HL-60 (cell line): ENCODE data around the gene MAN2A2.
"Not testable (repeated sequence)": the region's sequence is repeated elsewhere in the genome, so short reads cannot be mapped to it uniquely, and the experiment has no call there.

Experiments
- DNase-seq, 2 experiments: peaks; one replicate each; pipeline ENCODE4 v3.0.0-alpha.2; 2010 to 2020; ENCODE audit warnings: low read depth in 1 of 2, low spot score in 1 of 2
- H3K27ac ChIP-seq: fragments of 250-450 bp; sonication (Bioruptor Pico); replicated peaks from 2 replicates; pipeline ENCODE4 v1.5.1; 2020; ENCODE audit warnings: mild to moderate bottlenecking, moderate library complexity
- H3K27me3 ChIP-seq: fragments of 250-450 bp; sonication (Bioruptor Pico); 2 replicates; pipeline ENCODE4 v1.5.1; 2021; ENCODE audit warnings: mild to moderate bottlenecking, moderate library complexity; ENCODE audit not compliant: insufficient read depth, poor library complexity, severe bottlenecking
- H3K4me3 ChIP-seq: replicated peaks from 2 replicates; pipeline ENCODE4 v1.5.1; 2011; ENCODE audit warnings: mild to moderate bottlenecking, control low read depth, low read length; ENCODE audit not compliant: insufficient read depth
- GABPA ChIP-seq: IDR thresholded peaks from 2 replicates; pipeline ENCODE4 v1.6.1; 2012; ENCODE audit warnings: low read depth
- POLR2AphosphoS5 ChIP-seq: IDR thresholded peaks from 2 replicates; pipeline ENCODE4 v1.6.1; 2012; ENCODE audit warnings: low read depth
- SPI1 ChIP-seq: IDR thresholded peaks from 2 replicates; pipeline ENCODE4 v1.6.1; 2012; ENCODE audit warnings: low read depth, mild to moderate bottlenecking, borderline replicate concordance
- TF ChIP-seq, protein P1 (sequence below): IDR thresholded peaks from one replicate; pipeline ENCODE4 v1.5.1; 2011; ENCODE audit warnings: low read length, control low read depth, inconsistent platforms; ENCODE audit not compliant: insufficient read depth
- TF ChIP-seq, protein P2 (sequence below): IDR thresholded peaks from 2 replicates; pipeline ENCODE4 v1.6.1; 2012; ENCODE audit warnings: low read depth; ENCODE audit not compliant: insufficient replicate concordance

Gene MAN2A2

DNA sequence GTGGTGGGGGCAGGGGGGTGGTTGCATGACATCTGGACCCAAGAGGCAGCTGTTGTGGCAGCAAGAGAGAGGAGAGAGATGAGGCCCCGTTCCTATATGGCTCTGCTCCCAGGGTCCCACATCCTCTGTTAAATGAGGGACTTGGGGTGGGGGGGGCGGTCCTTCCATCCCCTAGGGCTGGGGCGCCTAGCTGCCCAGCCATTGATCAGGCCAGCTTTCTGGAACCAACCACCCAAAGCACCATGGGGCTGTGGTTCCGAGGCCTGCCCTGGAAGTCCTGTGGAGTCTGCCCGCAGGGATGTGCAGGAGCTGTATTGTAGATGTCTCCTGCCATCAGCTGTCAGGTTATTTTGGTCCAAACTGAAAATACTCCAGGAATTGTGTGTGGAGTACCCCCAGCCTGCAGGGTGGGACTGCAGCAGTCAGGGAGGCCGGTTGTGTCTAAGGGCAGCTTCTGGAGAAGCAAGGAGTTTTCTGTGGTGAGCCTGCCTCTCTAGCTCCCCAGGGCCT, 29.6 kb upstream of the MAN2A2 start:
- TF ChIP-seq GABPA = no peak
- Histone ChIP-seq H3K4me3 (no peak overlapping the region), H3K27ac (no peak overlapping the region), H3K27me3 (no peaks in the 10 kb centered on the region)
- DNase-seq = no peak

DNA sequence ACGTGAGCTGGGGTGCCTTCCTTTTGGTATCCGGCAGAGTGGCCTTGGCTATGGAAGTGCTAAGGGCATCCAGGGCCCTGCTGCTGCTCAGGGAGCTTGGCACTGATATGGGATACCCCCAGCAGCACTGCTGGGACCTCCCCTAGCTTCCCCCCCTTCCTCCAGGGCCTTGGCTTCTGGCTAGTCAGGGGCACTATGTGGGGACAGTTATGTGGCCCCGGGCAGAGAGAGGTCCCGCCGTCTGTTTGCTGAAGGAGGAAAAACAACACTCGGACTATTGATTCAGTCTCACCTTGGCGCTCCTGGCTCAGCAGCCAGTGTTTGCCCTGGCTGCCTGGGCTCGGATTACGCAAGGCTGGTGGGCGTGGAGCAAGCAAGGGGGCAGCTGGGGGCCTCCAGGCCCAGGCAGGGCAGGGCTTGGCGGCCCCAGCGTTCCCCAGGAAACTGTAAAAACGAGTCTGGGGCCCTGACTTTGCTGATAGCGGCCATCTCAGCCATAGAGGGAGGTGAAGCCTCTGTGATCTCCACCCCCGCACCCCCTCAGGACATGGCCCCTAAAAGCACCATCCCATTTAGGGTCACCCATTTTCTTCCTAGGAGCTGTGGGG, 29.0 kb upstream of the MAN2A2 start:
- DNase-seq = no peak
- TF ChIP-seq POLR2AphosphoS5 (no peak), SPI1 (no peak), GABPA (no peak)
- TF ChIP-seq, protein P1, sequence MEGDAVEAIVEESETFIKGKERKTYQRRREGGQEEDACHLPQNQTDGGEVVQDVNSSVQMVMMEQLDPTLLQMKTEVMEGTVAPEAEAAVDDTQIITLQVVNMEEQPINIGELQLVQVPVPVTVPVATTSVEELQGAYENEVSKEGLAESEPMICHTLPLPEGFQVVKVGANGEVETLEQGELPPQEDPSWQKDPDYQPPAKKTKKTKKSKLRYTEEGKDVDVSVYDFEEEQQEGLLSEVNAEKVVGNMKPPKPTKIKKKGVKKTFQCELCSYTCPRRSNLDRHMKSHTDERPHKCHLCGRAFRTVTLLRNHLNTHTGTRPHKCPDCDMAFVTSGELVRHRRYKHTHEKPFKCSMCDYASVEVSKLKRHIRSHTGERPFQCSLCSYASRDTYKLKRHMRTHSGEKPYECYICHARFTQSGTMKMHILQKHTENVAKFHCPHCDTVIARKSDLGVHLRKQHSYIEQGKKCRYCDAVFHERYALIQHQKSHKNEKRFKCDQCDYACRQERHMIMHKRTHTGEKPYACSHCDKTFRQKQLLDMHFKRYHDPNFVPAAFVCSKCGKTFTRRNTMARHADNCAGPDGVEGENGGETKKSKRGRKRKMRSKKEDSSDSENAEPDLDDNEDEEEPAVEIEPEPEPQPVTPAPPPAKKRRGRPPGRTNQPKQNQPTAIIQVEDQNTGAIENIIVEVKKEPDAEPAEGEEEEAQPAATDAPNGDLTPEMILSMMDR = no peak
- TF ChIP-seq, protein P2, sequence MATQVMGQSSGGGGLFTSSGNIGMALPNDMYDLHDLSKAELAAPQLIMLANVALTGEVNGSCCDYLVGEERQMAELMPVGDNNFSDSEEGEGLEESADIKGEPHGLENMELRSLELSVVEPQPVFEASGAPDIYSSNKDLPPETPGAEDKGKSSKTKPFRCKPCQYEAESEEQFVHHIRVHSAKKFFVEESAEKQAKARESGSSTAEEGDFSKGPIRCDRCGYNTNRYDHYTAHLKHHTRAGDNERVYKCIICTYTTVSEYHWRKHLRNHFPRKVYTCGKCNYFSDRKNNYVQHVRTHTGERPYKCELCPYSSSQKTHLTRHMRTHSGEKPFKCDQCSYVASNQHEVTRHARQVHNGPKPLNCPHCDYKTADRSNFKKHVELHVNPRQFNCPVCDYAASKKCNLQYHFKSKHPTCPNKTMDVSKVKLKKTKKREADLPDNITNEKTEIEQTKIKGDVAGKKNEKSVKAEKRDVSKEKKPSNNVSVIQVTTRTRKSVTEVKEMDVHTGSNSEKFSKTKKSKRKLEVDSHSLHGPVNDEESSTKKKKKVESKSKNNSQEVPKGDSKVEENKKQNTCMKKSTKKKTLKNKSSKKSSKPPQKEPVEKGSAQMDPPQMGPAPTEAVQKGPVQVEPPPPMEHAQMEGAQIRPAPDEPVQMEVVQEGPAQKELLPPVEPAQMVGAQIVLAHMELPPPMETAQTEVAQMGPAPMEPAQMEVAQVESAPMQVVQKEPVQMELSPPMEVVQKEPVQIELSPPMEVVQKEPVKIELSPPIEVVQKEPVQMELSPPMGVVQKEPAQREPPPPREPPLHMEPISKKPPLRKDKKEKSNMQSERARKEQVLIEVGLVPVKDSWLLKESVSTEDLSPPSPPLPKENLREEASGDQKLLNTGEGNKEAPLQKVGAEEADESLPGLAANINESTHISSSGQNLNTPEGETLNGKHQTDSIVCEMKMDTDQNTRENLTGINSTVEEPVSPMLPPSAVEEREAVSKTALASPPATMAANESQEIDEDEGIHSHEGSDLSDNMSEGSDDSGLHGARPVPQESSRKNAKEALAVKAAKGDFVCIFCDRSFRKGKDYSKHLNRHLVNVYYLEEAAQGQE = no peak
- Histone ChIP-seq H3K27me3 (no peaks in the 10 kb centered on the region), H3K4me3 (no peak overlapping the region), H3K27ac (no peak overlapping the region)

DNA sequence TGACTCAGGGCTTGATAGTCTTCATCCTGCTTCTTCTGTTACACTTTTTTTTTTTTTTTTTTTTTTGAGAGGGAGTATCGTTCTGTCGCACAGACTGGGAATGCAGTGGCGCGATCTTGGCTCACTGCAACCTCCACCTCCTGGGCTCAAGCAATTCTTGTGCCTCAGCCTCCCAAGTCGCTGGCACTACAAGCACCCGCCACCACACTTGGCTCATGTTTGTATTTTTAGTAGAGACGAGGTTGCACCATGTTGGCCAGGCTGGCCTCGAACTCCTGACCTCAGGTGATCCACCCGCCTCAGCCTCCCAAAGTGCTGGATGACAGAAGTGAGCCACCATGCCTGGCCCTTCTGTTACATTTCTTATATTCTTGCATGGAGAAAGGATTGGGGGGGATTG, 28.1 kb upstream of the MAN2A2 start:
- H3K27me3 ChIP-seq, DNase-seq, H3K27ac ChIP-seq, H3K4me3 ChIP-seq: not testable (repeated sequence)

DNA sequence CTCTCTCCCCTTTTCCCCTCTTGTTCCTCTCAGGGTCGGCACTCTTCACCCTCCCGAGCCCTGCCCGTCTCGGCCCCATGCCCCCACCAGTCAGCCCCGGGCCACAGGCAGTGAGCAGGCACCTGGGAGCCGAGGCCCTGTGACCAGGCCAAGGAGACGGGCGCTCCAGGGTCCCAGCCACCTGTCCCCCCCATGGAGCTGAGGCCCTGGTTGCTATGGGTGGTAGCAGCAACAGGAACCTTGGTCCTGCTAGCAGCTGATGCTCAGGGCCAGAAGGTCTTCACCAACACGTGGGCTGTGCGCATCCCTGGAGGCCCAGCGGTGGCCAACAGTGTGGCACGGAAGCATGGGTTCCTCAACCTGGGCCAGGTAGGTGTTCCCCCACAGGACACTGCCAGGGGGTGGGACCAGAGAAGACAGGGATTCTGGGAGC, 27.5 kb upstream of the MAN2A2 start:
- TF ChIP-seq, protein P1 = no peak
- TF ChIP-seq SPI1 (no peak), POLR2AphosphoS5 (no peak)
- Histone ChIP-seq H3K4me3 (no peak overlapping the region), H3K27ac (no peak overlapping the region)

DNA sequence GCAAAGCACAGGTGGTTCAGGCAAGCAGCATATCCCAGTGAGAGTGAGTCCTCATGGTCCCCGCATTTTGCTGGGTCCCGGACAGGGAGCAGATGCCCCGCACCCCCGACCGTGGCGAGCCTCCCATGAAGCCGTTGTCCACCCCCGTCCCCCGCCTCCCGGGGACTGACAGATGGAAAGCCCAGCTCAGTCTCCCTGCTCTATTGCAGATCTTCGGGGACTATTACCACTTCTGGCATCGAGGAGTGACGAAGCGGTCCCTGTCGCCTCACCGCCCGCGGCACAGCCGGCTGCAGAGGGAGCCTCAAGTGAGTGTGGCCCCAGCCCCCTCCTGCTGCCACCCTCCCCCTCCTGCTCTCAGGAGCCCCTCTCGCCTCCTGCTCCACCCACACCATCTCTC, 27.1 kb upstream of the MAN2A2 start:
- TF ChIP-seq, protein P2 = no peak
- TF ChIP-seq GABPA (no peak), POLR2AphosphoS5 (no peak), SPI1 (no peak)
- TF ChIP-seq, protein P1 = no peak
- no peak for DNase-seq
- no peak overlapping the region for H3K4me3 ChIP-seq
- no peak overlapping the region for H3K27ac ChIP-seq
- no peaks in the 10 kb centered on the region for H3K27me3 ChIP-seq

More for the DNA sequence above, 27.5 kb upstream of the MAN2A2 start:
- DNase-seq = no peak
- no peaks in the 10 kb centered on the region for H3K27me3 ChIP-seq
